Natural killer cell treated with Interleukin-12 subunit alpha and Interleukin-12 subunit beta and Interleukin-15 and Interleukin-18, amount 100 ng/mL, for 72 hours (primary cell): ENCODE results near the gene SLC9A9. TPM values are rescaled to one million over a fixed set of nuclear protein-coding genes. Genes with fewer than 3 reads are reported as not detected.
"Not testable (repeated sequence)": the region's sequence is repeated elsewhere in the genome, so short reads cannot be mapped to it uniquely, and the experiment has no call there.

Experiments used
- ATAC-seq, 2 donors: fragments of 150-1000 bp; cut with Tn5 transposase in 1 of 2; sonication (Bioruptor Pico), chemical (Tn5 transposase) in 1 of 2; 2 replicates each; pipeline ENCODE4 v1.10.0; 2021
- DNase-seq: peaks from one replicate; pipeline ENCODE4 v3.0.0; 2022; ENCODE audit warnings: low spot score
- H3K27ac Mint-ChIP-seq, 2 donors: 1 replicate in 1 of 2; 2 replicates in 1 of 2; pipeline ENCODE4 v1.8.0; 2022; ENCODE audit warnings: mixed read lengths in 2 of 2, mild to moderate bottlenecking in 1 of 2, moderate library complexity in 1 of 2
- H3K27me3 Mint-ChIP-seq, 2 donors: 1 replicate in 1 of 2; 2 replicates in 1 of 2; pipeline ENCODE4 v1.8.0; 2022; ENCODE audit warnings: mixed read lengths in 2 of 2
- H3K36me3 Mint-ChIP-seq: one replicate; pipeline ENCODE4 v1.8.0; 2022; ENCODE audit warnings: mixed read lengths
- H3K4me1 Mint-ChIP-seq, 2 donors: 1 replicate in 1 of 2; 2 replicates in 1 of 2; pipeline ENCODE4 v1.8.0; 2022; ENCODE audit warnings: low read depth in 2 of 2, mixed read lengths in 2 of 2, mild to moderate bottlenecking in 1 of 2
- H3K4me3 Mint-ChIP-seq: one replicate; pipeline ENCODE4 v1.8.0; 2022; ENCODE audit warnings: mixed read lengths
- H3K9me3 Mint-ChIP-seq: 2 replicates; pipeline ENCODE4 v1.8.0; 2022; ENCODE audit warnings: mixed read lengths
- total RNA-seq, 2 donors: library from RNA; stranded (reverse); gene quantifications; one replicate each; pipeline ENCODE4 v1.2.3, GENCODE V29; 2022

Gene SLC9A9
- total RNA-seq, 2 donors from 2014 or later = 11.0 to 11.9 TPM

DNA sequence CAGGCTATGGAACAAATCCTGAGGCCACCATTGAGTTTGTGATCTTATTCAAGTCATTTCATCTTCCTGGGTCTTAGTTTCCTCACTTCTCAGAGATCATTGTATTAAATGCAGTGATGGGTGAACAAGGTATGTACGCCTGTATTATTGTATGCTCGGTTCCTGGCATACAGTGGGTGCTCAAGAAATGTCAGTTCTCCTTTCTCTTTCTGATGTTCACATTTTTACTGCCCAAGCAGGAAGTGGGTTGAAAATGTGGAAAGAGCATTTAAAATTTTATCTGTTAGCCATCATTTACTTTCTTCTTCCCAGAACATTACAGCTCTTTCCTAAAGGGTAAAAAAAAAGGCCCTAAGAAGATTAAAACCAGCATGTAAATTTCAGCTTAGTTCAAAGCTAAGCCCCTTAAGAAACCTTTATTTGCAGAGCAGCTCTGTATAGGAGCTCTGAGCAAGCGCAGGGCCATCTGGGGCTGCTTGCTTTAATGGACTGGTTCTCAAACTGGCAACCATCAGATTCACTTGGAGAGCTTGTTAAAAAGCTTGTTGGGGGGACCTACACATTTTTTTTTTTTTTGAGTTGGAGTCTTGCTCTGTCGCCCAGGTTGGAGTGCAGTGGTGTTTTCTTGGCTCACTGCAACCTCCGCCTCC is 549.3 kb downstream of the SLC9A9 start:
- peak overlapping the region; percentile 59 for H3K4me3 Mint-ChIP-seq
- DNase-seq (no peak), ATAC-seq (peak; percentile 47 to 68)
- no peaks in the 10 kb centered on the region for H3K36me3 Mint-ChIP-seq
- H3K27me3 Mint-ChIP-seq = no peaks in the 10 kb centered on the region
- H3K27ac Mint-ChIP-seq = peak overlapping the region; percentile 55 to 84
- peaks cover 78 to 79% of the 10 kb centered on the region in 2 donors for H3K4me1 Mint-ChIP-seq
- no peaks in the 10 kb centered on the region for H3K9me3 Mint-ChIP-seq

DNA sequence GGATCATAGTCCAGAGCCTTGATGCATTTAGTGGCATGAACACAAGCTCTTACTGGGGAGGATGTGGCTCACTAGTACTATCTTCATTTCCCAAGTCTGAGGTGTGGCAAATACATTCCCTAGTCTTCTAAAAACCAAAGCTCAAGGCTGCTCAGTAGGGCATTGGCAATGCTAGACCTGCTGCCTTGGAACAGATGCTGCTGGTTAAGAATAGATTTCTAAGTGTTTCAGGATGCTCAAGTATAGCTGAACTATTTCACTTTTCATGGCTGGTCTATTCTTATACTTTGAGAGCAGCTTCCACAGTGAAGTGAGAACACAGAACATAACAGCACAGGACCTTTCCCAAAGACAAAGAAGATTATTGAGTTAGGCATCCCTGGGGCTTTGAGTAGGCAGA is 549.9 kb downstream of the SLC9A9 start:
- Mint-ChIP-seq H3K27ac (peak overlapping the region; percentile 55 to 84), H3K9me3 (no peaks in the 10 kb centered on the region)

DNA sequence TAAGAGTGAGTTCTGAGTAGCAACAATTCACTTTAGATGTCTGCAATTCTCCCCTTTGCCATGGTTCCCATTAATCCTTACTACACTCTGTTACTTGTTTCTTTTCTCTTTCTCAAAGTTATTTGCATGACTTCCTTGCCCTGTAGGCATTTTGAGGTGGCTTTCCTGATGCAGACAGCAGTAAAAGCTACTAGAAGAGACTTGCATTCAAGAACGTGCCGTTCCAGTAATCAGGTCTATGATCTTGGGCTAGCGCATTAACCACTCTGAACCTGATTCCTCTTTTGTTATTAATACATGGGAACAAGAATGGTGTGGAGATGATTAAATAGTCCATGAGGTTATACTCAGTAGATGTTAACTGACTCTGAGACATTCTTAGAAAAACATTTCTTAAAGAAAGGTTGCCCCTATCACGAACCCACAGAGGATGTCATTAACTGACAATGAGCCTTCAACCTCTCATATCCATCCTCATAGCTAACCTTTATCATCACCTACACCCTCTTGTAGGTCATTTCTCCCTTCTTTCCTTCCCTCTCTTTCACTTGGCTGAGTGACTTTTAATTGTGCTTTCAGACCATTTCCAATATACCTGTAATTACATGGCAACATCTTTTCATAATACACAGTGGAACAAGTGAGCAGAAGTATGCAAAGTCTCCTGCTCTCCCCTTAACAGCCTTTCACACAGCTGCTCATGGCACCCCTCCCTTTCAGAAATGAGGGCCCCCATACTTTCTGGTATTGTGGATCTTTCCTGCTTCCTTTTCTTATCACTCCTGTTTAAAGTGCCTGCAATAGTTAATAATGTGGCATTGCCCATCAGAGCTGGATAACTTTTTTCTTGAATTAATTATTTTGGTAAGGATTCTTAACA is 552.8 kb downstream of the SLC9A9 start:
- H3K9me3 Mint-ChIP-seq = no peaks in the 10 kb centered on the region
- ATAC-seq (no peak), DNase-seq (no peak)
- H3K27me3 Mint-ChIP-seq = no peaks in the 10 kb centered on the region
- peaks cover 46 to 50% of the 10 kb centered on the region in 2 donors for H3K4me1 Mint-ChIP-seq
- H3K36me3 Mint-ChIP-seq = no peaks in the 10 kb centered on the region
- H3K4me3 Mint-ChIP-seq = peak overlapping the region; percentile 51
- H3K27ac Mint-ChIP-seq = peak overlapping the region; percentile 40 to 66

More for the DNA sequence above, 549.9 kb downstream of the SLC9A9 start:
- no peaks in the 10 kb centered on the region for H3K36me3 Mint-ChIP-seq
- peaks cover 72 to 75% of the 10 kb centered on the region in 2 donors for H3K4me1 Mint-ChIP-seq
- H3K27me3 Mint-ChIP-seq = no peaks in the 10 kb centered on the region
- no peak for DNase-seq
- peak overlapping the region; percentile 59 for H3K4me3 Mint-ChIP-seq
- ATAC-seq = no peak

DNA sequence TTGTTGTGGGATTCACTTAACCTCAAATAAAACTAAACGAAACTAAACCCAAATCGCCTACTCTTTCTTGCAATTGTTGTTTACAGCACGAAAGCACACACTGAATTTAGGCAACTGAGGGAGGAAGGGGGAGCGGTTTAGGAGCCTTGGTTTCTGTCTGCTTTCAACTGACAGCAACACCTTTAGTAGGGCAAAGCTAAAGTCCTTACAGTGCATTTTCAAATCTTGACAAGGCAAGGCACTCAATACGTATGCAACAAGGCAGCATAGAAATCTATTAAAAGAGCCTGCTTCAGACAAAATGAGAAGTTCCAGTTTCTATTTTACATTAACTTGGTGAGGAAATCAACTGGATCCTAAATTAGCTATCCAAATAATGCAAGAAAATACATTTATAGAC is 554.1 kb downstream of the SLC9A9 start:
- Mint-ChIP-seq H3K36me3 (no peaks in the 10 kb centered on the region), H3K27me3 (no peaks in the 10 kb centered on the region), H3K4me1 (peaks cover 49 to 52% of the 10 kb centered on the region in 2 donors), H3K27ac (peak overlapping the region; percentile 42 to 66), H3K9me3 (no peaks in the 10 kb centered on the region), H3K4me3 (peak overlapping the region; percentile 50)
- ATAC-seq = peak; percentile 45 to 54
- DNase-seq = no peak

DNA sequence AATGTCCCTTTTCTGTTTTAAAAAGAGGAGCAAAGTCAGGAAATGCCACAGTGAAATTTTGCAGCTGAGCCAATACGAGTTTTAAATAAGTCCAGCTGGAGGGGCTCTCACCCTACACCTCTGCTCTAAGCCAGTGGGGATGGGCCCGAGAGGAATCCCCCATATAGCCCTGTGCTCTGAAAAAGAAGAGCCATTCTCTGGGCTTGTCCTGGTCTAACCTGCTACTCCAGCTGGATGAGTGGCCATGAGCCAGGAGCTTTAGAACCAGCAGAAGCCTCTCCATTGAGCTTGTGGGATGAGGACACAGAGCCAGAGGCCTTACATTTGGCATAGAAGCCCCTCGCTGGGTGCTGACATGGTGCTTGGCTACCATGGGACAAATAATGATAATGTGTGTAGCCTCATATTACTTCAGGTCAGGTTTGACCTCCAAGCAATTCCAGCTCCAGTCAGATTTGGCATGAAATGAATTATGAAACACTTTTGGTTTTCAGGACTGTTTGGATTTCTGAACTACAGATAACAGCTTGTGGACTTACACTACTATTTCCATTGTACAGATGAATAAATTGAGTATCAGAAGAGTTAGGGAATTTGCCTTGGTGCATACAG is 556.3 kb downstream of the SLC9A9 start:
- Mint-ChIP-seq H3K4me1 (peaks cover 41 to 50% of the 10 kb centered on the region in 2 donors), H3K27ac (peak overlapping the region in 1 of 2 donors; percentile 15), H3K4me3 (no peak overlapping the region), H3K36me3 (no peaks in the 10 kb centered on the region), H3K9me3 (no peaks in the 10 kb centered on the region), H3K27me3 (no peaks in the 10 kb centered on the region)
- no peak for ATAC-seq
- no peak for DNase-seq

DNA sequence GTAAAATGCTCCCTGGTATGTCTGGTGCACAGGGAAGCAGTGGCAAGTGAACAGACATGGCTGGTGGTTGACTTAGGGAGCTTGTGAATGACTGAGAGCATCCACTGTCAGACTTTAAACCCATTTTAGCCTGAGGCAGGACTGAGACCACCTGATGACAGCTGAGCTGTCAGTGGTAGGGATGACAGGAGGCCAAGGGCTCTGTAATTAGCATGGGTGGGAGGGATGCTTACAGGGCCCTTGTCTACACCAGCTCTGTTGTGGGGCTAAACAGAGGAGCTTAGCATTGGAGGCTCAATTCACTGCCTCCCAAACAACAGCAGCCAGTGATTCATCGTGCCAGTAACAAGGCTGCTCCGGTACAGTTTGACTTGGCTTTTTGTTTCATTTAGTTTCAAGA is 559.3 kb downstream of the SLC9A9 start:
- Mint-ChIP-seq H3K9me3 (no peaks in the 10 kb centered on the region), H3K4me1 (peaks cover 34 to 41% of the 10 kb centered on the region in 2 donors), H3K27ac (peak overlapping the region in 1 of 2 donors; percentile 26), H3K36me3 (no peaks in the 10 kb centered on the region), H3K27me3 (no peaks in the 10 kb centered on the region), H3K4me3 (no peak overlapping the region)
- ATAC-seq = no peak
- no peak for DNase-seq

DNA sequence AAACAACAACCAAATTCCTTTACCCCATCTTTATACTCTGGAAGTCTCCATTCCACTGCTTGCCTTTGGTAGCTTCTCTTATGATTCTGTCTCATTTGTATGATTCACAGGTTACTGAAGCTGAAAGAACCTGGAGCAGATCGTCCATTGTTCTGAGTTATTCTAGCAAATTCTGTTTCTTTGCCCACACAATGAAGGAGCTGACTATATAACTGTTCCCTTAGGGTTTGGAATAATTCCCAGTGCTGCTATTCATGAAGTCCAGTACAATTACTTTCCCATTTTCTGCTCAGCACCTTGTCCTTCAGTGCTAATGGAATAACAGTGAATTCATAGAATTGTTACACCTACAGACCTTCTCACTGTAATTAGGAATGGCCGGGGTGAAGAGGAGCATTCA is 560.9 kb downstream of the SLC9A9 start:
- Mint-ChIP-seq H3K4me3 (no peak overlapping the region), H3K36me3 (no peaks in the 10 kb centered on the region), H3K27ac (peak overlapping the region in 1 of 2 donors; percentile 60), H3K9me3 (no peaks in the 10 kb centered on the region), H3K27me3 (no peaks in the 10 kb centered on the region), H3K4me1 (peaks cover 47 to 52% of the 10 kb centered on the region in 2 donors)
- ATAC-seq (no peak), DNase-seq (no peak)

DNA sequence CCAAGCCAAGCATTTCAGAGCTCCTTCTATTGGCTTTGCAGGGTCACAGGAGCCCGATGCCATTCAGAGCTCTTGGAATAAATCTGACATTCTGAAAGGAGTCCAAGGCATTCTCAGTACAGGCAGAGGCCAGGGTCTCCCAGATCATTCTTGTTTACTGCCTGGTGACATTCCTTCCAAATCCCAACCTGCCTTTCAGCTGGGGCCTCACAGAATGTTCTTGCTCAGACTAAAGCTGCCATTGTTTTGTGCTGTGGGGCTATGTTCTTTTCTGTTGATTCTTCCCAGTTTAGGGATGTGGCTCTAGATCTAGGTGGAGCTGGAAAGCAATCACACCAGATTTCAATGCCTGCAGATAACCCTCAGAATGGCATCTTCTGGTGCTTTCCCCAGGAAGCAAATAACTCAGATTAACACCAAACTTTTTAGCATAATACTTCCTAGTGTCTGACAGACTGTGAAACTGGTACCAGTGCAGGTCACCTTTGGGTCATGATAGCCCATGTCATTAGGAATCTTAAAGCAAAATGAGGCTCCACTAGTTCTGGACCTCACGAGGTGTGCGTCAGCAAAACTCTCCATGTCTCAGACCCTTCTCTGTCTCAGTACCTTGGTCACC is 561.8 kb downstream of the SLC9A9 start:
- no peak overlapping the region for H3K4me3 Mint-ChIP-seq
- peaks cover 56 to 60% of the 10 kb centered on the region in 2 donors for H3K4me1 Mint-ChIP-seq
- ATAC-seq = peak in 1 of 2 donors; percentile 55

DNA sequence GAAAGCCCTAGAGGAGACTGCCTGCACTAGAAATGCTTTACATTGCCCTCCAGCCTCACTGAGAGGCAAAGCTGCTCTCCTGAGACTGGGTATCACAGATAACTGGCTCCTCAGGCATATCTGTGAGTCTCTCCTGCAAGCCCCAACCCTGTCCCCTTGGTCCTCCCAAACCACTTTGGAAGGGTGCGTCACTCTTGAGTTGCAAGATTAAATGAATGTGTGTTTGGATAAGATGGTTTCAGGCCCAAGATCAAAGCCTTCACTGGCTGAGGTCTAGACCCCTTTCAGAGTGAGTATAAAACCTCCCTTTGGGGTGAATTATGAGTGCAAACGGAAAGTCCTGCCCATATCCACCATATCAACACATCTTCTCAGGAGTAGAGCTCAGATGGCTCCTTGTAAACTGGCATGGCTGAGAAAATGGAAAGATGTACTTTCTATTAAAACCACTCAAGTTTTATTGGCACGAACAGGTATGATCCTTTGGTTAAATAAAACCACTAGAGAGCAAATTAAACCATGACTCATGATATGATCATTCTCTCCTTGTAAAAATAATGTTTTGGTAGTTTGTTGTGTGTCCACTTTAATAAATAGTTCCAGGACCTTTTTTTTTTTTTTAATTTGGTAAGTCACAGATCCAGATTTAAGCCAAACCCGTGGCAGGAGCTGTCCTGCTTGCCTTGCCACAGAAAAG is 564.7 kb downstream of the SLC9A9 start:
- no peak for DNase-seq
- peaks cover 65 to 67% of the 10 kb centered on the region in 2 donors for H3K4me1 Mint-ChIP-seq

More for the DNA sequence above, 561.8 kb downstream of the SLC9A9 start:
- no peaks in the 10 kb centered on the region for H3K9me3 Mint-ChIP-seq
- H3K27me3 Mint-ChIP-seq = no peaks in the 10 kb centered on the region
- H3K36me3 Mint-ChIP-seq = no peaks in the 10 kb centered on the region
- peak overlapping the region in 1 of 2 donors; percentile 71 for H3K27ac Mint-ChIP-seq
- no peak for DNase-seq

DNA sequence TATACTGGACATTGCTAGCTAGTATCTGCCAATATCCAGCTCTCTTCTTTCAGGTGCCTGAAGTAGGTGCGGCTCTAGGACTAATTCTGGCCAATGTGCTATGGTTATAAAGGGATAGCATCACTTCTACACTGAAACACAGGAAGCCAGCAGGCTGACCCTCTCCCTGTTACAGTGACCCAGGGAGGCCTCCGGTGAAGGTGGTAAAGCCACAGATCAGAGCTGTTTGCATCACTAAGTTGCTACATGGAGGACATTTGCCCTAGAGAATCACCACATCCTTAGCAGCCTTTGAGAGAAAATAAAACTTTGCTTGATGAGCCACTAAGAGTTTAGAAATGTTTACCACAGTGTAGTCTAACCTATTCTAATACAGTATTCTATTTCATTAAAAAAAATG is 567.3 kb downstream of the SLC9A9 start:
- peak overlapping the region; percentile 53 for H3K4me3 Mint-ChIP-seq
- DNase-seq (peak; percentile 86), ATAC-seq (peak; percentile 90 to 93)
- peaks cover 6% of the 10 kb centered on the region for H3K36me3 Mint-ChIP-seq
- H3K27ac Mint-ChIP-seq = peak overlapping the region; percentile 88 to 95
- no peaks in the 10 kb centered on the region for H3K9me3 Mint-ChIP-seq
- no peaks in the 10 kb centered on the region for H3K27me3 Mint-ChIP-seq
- peaks cover 72 to 76% of the 10 kb centered on the region in 2 donors for H3K4me1 Mint-ChIP-seq

More for the DNA sequence above, 564.7 kb downstream of the SLC9A9 start:
- no peaks in the 10 kb centered on the region for H3K27me3 Mint-ChIP-seq
- no peak for ATAC-seq
- H3K4me3 Mint-ChIP-seq = no peak overlapping the region
- H3K9me3 Mint-ChIP-seq = no peaks in the 10 kb centered on the region
- peaks cover 6% of the 10 kb centered on the region for H3K36me3 Mint-ChIP-seq
- H3K27ac Mint-ChIP-seq = peak overlapping the region; percentile 88 to 95

DNA sequence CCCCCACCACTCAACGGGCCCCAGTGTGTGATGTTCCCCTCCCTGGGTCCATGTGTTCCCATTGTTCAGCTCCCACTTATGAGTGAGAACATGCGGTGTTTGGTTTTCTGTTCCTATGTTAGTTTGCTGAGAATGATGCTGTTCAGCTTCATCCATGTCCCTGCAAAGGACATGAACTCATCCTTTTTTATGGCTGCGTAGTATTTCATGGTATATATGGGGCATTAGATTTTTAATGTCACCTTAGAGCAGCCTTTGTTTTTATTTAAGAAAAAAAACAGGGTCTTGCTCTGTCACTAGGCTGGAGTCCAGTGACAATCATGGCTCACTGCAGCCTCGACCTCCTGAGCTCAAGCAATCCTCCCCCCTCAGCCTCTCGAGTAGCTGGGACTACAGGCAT is 568.7 kb downstream of the SLC9A9 start:
- not testable (repeated sequence) for H3K4me3 Mint-ChIP-seq, H3K9me3 Mint-ChIP-seq

DNA sequence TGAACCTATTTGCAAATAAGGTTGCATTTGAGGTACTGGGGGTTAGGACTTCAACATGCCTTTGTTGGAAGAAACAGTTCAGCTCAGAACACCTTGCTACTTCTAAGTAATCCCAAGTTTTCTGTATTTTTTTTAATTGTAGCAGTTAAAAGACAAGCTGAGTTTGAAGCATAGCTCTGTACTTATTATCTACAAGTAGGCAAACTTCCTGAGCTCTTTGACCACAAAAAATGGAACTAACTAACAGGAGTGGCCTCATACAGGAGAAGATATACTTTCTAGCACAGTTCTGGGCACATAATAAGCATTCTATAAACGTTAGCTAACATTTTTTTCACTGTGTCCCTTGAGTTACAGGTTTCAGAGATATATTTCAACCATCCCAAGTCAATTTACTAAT is 569.5 kb downstream of the SLC9A9 start:
- peaks cover 6% of the 10 kb centered on the region for H3K36me3 Mint-ChIP-seq
- DNase-seq (no peak), ATAC-seq (no peak)
- no peaks in the 10 kb centered on the region for H3K27me3 Mint-ChIP-seq
- peak overlapping the region; percentile 57 for H3K4me3 Mint-ChIP-seq
- no peaks in the 10 kb centered on the region for H3K9me3 Mint-ChIP-seq
- peaks cover 64 to 80% of the 10 kb centered on the region in 2 donors for H3K4me1 Mint-ChIP-seq
- peak overlapping the region; percentile 70 to 90 for H3K27ac Mint-ChIP-seq

More for the DNA sequence above, 568.7 kb downstream of the SLC9A9 start:
- not testable (repeated sequence) for H3K36me3 Mint-ChIP-seq, ATAC-seq, H3K27me3 Mint-ChIP-seq, DNase-seq
- peaks cover 65 to 80% of the 10 kb centered on the region in 2 donors for H3K4me1 Mint-ChIP-seq
- peak overlapping the region; percentile 88 to 95 for H3K27ac Mint-ChIP-seq

DNA sequence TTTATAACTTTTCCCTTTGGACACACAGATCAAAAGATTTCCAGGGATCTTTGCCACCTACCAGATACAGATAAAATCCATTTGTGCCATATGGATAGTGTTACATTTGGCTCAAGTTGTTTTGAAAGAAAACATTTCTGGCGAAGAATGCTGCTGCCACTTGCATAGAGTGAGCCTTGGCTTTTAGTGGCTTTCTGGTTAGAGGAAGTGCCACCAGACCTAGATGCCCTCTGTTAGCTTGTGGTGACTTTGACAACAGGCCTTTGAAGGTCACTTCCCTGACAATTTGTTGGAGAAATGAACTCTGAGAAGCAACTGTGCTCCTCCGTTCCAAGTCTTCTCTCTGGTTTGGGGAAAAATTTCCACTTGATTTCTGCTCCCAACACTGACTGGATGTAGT is 570.7 kb downstream of the SLC9A9 start:
- Mint-ChIP-seq H3K27ac (peak overlapping the region; percentile 70 to 90), H3K27me3 (no peaks in the 10 kb centered on the region), H3K4me1 (peaks cover 54 to 69% of the 10 kb centered on the region in 2 donors), H3K36me3 (peaks cover 6% of the 10 kb centered on the region), H3K9me3 (no peaks in the 10 kb centered on the region), H3K4me3 (peak overlapping the region; percentile 44)
- no peak for ATAC-seq
- no peak for DNase-seq
